Subcutaneous abdominal adipose tissue (tissue), 5 donors: Measurements from ENCODE around the gene DCDC2B.

Experiments used
- H3K27ac ChIP-seq: one replicate; pipeline ENCODE4 v1.7.0; 2013; ENCODE audit warnings: low read depth, mild to moderate bottlenecking, inconsistent platforms, low read length, moderate library complexity
- H3K27me3 ChIP-seq, 5 donors: one replicate each; pipeline ENCODE4 v1.7.0; 2013; ENCODE audit warnings: low read length in 5 of 5, inconsistent platforms in 1 of 5; ENCODE audit not compliant: control insufficient read depth in 5 of 5, insufficient read depth in 4 of 5
- H3K36me3 ChIP-seq, 5 donors: one replicate each; pipeline ENCODE4 v1.7.0; 2013; ENCODE audit warnings: low read length in 5 of 5; ENCODE audit not compliant: control insufficient read depth in 5 of 5, insufficient read depth in 5 of 5
- H3K4me1 ChIP-seq, 5 donors: one replicate each; pipeline ENCODE4 v1.7.0; 2013; ENCODE audit warnings: low read length in 5 of 5, mild to moderate bottlenecking in 3 of 5, moderate library complexity in 1 of 5; ENCODE audit not compliant: control insufficient read depth in 5 of 5, insufficient read depth in 5 of 5
- H3K4me3 ChIP-seq, 5 donors: one replicate each; pipeline ENCODE4 v1.7.0; 2013; ENCODE audit warnings: low read length in 5 of 5, low read depth in 1 of 5
- H3K9ac ChIP-seq, 5 donors: one replicate each; pipeline ENCODE4 v1.7.0; 2013; ENCODE audit warnings: low read length in 5 of 5, mild to moderate bottlenecking in 4 of 5, moderate library complexity in 3 of 5
- H3K9me3 ChIP-seq, 5 donors: one replicate each; pipeline ENCODE4 v1.7.0; 2013; ENCODE audit warnings: low read length in 5 of 5; ENCODE audit not compliant: control insufficient read depth in 5 of 5
- donor health status: healthy.
- donor health status: healthy.
- donor health status: healthy.
- donor health status: healthy.
- donor health status: healthy.

The DCDC2B gene

GRCh38 chr1:32194984-32195383 is 13.9 kb upstream of the DCDC2B start:
- H3K4me3 ChIP-seq, result no peak overlapping the region
- peaks cover 16 to 87% (median 79%) of the 10 kb centered on the region in 5 donors for H3K36me3 ChIP-seq
- peak overlapping the region in 1 of 5 donors; percentile 4 for H3K9ac ChIP-seq
- no peaks in the 10 kb centered on the region for H3K9me3 ChIP-seq
- peaks cover 0 to 12% (median 6%) of the 10 kb centered on the region in 5 donors for H3K4me1 ChIP-seq
- H3K27ac ChIP-seq, result no peak overlapping the region
- no peaks in the 10 kb centered on the region for H3K27me3 ChIP-seq

- no peaks in the 10 kb centered on the region for H3K9me3 ChIP-seq
- H3K4me1 ChIP-seq, result peaks cover 0 to 18% (median 12%) of the 10 kb centered on the region in 5 donors
- no peaks in the 10 kb centered on the region for H3K27me3 ChIP-seq
- peaks cover 14 to 82% (median 74%) of the 10 kb centered on the region in 5 donors for H3K36me3 ChIP-seq
- no peak overlapping the region for H3K27ac ChIP-seq
- H3K9ac ChIP-seq, result no peak overlapping the region
- no peak overlapping the region for H3K4me3 ChIP-seq
Measured at GRCh38 chr1:32195531-32195930, 13.4 kb upstream of the DCDC2B start.

- H3K4me3 ChIP-seq, result no peak overlapping the region
- peaks cover 14 to 75% (median 69%) of the 10 kb centered on the region in 5 donors for H3K36me3 ChIP-seq
- H3K9ac ChIP-seq, result no peak overlapping the region
- no peak overlapping the region for H3K27ac ChIP-seq
- no peaks in the 10 kb centered on the region for H3K9me3 ChIP-seq
- H3K4me1 ChIP-seq, result peaks cover 0 to 23% (median 18%) of the 10 kb centered on the region in 5 donors
- H3K27me3 ChIP-seq, result no peaks in the 10 kb centered on the region
Measured at GRCh38 chr1:32195972-32196823, 12.7 kb upstream of the DCDC2B start.

GRCh38 chr1:32197074-32197473 is 11.8 kb upstream of the DCDC2B start:
- Histone ChIP-seq H3K36me3 (peaks cover 11 to 66% (median 60%) of the 10 kb centered on the region in 5 donors), H3K4me3 (no peak overlapping the region), H3K9me3 (no peaks in the 10 kb centered on the region), H3K27ac (no peak overlapping the region), H3K9ac (no peak overlapping the region), H3K27me3 (peaks cover 0 to 2% (median 0%) of the 10 kb centered on the region in 5 donors), H3K4me1 (peaks cover 0 to 32% (median 27%) of the 10 kb centered on the region in 5 donors)

- H3K4me1 ChIP-seq, result peaks cover 0 to 33% (median 27%) of the 10 kb centered on the region in 5 donors
- H3K9ac ChIP-seq, result no peak overlapping the region
- no peak overlapping the region for H3K4me3 ChIP-seq
- H3K27me3 ChIP-seq, result peaks cover 0 to 2% (median 0%) of the 10 kb centered on the region in 5 donors
- H3K9me3 ChIP-seq, result no peaks in the 10 kb centered on the region
- no peak overlapping the region for H3K27ac ChIP-seq
- peaks cover 10 to 58% (median 52%) of the 10 kb centered on the region in 5 donors for H3K36me3 ChIP-seq
Measured at GRCh38 chr1:32197837-32198236, 11.1 kb upstream of the DCDC2B start.

- Histone ChIP-seq H3K9ac (no peak overlapping the region), H3K36me3 (peaks cover 8 to 52% (median 46%) of the 10 kb centered on the region in 5 donors), H3K4me3 (no peak overlapping the region), H3K4me1 (peaks cover 0 to 33% (median 27%) of the 10 kb centered on the region in 5 donors), H3K27me3 (peaks cover 0 to 2% (median 0%) of the 10 kb centered on the region in 5 donors), H3K9me3 (no peaks in the 10 kb centered on the region), H3K27ac (no peak overlapping the region)
Measured at GRCh38 chr1:32198237-32199042, 10.4 kb upstream of the DCDC2B start.

GRCh38 chr1:32199043-32199716 is 9.7 kb upstream of the DCDC2B start:
- Histone ChIP-seq H3K36me3 (peaks cover 8 to 45% (median 40%) of the 10 kb centered on the region in 5 donors), H3K27me3 (peaks cover 0 to 2% (median 0%) of the 10 kb centered on the region in 5 donors), H3K9ac (no peak overlapping the region), H3K9me3 (no peaks in the 10 kb centered on the region), H3K4me3 (no peak overlapping the region), H3K27ac (no peak overlapping the region), H3K4me1 (peaks cover 0 to 33% (median 27%) of the 10 kb centered on the region in 5 donors)

- peak overlapping the region in 4 of 5 donors; percentile 67 to 83 (median 79) for H3K4me3 ChIP-seq
Measured at GRCh38 chr1:32199717-32200072, 9.2 kb upstream of the DCDC2B start.

GRCh38 chr1:32200226-32201010 is 8.5 kb upstream of the DCDC2B start, which contains the start of gene CCDC28B:
Gene CCDC28B, plus strand, starts transcription at chr1:32200595. Its CDS starts 1,341 bp downstream, at chr1:32201936.
- Histone ChIP-seq H3K27me3 (peaks cover 0 to 2% (median 0%) of the 10 kb centered on the region in 5 donors), H3K4me3 (peak within 1 kb of the TSS; percentile 67 to 83 (median 77)), H3K9ac (peak within 1 kb of the TSS in 3 of 5 donors; percentile 64 to 68 (median 67)), H3K27ac (peak within 1 kb of the TSS; percentile 62), H3K4me1 (peaks cover 0 to 41% (median 36%) of the 10 kb centered on the region in 5 donors), H3K36me3 (peaks cover 5 to 33% (median 28%) of the 10 kb centered on the region in 5 donors), H3K9me3 (no peaks in the 10 kb centered on the region)

More at GRCh38 chr1:32199717-32200072, 9.2 kb upstream of the DCDC2B start:
- peaks cover 8 to 40% (median 35%) of the 10 kb centered on the region in 5 donors for H3K36me3 ChIP-seq
- no peak overlapping the region for H3K27ac ChIP-seq
- H3K4me1 ChIP-seq, result peaks cover 0 to 35% (median 29%) of the 10 kb centered on the region in 5 donors
- H3K9ac ChIP-seq, result peak overlapping the region in 1 of 5 donors; percentile 54
- H3K9me3 ChIP-seq, result no peaks in the 10 kb centered on the region
- peaks cover 0 to 2% (median 0%) of the 10 kb centered on the region in 5 donors for H3K27me3 ChIP-seq
